ENCODE measurements around the gene KIFBP. TPM values are rescaled to one million over a fixed set of nuclear protein-coding genes. Genes with fewer than 3 reads are reported as not detected.

The KIFBP gene
- total and polyA plus RNA-seq, 9 of the 15 experiments (the other 6 are each of a cell fraction or from before 2014, with no cell fraction given): 5.6 to 23.2 (median 14.8) TPM

GRCh38 chr10:68955832-68956532 lies 32.6 kb upstream of the KIFBP start, which contains the start of gene DDX21 (continued):
- TF ChIP-seq ZNF407 (IDR thresholded peaks at IDR 0.05; ENCODE audit: low read depth) (no peak), COPS2 (conservative IDR thresholded peaks at IDR 0.05) (no peak), NELFE (IDR thresholded peaks at IDR 0.05; ENCODE audit: insufficient read depth, insufficient read length) (no peak), ZNF121 (CRISPR knock-in tag; conservative IDR thresholded peaks at IDR 0.05) (no peak), PRPF4 (IDR thresholded peaks at IDR 0.05; ENCODE audit: insufficient read depth, low read depth, low read length, poor library complexity, severe bottlenecking) (peak; percentile 96), ZNF239 (CRISPR knock-in tag; IDR thresholded peaks at IDR 0.05) (no peak), YY1 (IDR thresholded peaks at IDR 0.05; ENCODE audit: borderline replicate concordance in 1 of 3, control insufficient read depth in 1 of 3, extremely low read depth in 1 of 3, insufficient read depth in 3 of 3, insufficient read length in 1 of 3, insufficient replicate concordance in 2 of 3, low read depth in 1 of 3, low read length in 2 of 3) (peak in 2 of 3 experiments; percentile 7 to 87), ZMIZ1 (IDR thresholded peaks at IDR 0.05; ENCODE audit: low read depth in 2 of 2, low read length in 2 of 2) (0 out of 4 replicates have a peak, but pooled peaks of 1 of the 2 experiments have one; percentile 9), ZBTB43 (CRISPR knock-in tag; IDR thresholded peaks at IDR 0.05) (peak; percentile 85), BMI1 (IDR thresholded peaks at IDR 0.05; ENCODE audit: low read length) (no peak), MCM2 (IDR thresholded peaks at IDR 0.05; ENCODE audit: low read depth) (no peak), KDM4B (IDR thresholded peaks at IDR 0.05; ENCODE audit: borderline replicate concordance in 2 of 2, low read depth in 1 of 2) (peak in 1 of 2 experiments; percentile 95; a peak in 1 of 4 replicates), HDAC1 (IDR thresholded peaks at IDR 0.05) (peak; percentile 98 to 100)

All from K562 (cell line).